IPS-15b (cell line): ENCODE measurements around the gene CYP4A22.

Experiments
- H3K27me3 ChIP-seq: one replicate; pipeline ENCODE4 v1.6.1; 2013; ENCODE audit warnings: low read length; ENCODE audit not compliant: control insufficient read depth, insufficient read depth
- H3K36me3 ChIP-seq: one replicate; pipeline ENCODE4 v1.6.1; 2013; ENCODE audit warnings: low read length; ENCODE audit not compliant: control insufficient read depth, insufficient read depth
- H3K4me1 ChIP-seq: one replicate; pipeline ENCODE4 v1.6.1; 2013; ENCODE audit warnings: mild to moderate bottlenecking, low read length; ENCODE audit not compliant: control insufficient read depth, insufficient read depth
- H3K4me3 ChIP-seq: one replicate; pipeline ENCODE4 v1.5.1; 2013; ENCODE audit warnings: low read depth, low read length
- H3K9ac ChIP-seq: one replicate; pipeline ENCODE4 v1.6.1; 2013; ENCODE audit warnings: low read depth, mild to moderate bottlenecking, low read length
- H3K9me3 ChIP-seq: one replicate; pipeline ENCODE4 v1.6.1; 2013; ENCODE audit warnings: mild to moderate bottlenecking, low read length; ENCODE audit not compliant: control insufficient read depth, insufficient read depth

The CYP4A22 gene

DNA sequence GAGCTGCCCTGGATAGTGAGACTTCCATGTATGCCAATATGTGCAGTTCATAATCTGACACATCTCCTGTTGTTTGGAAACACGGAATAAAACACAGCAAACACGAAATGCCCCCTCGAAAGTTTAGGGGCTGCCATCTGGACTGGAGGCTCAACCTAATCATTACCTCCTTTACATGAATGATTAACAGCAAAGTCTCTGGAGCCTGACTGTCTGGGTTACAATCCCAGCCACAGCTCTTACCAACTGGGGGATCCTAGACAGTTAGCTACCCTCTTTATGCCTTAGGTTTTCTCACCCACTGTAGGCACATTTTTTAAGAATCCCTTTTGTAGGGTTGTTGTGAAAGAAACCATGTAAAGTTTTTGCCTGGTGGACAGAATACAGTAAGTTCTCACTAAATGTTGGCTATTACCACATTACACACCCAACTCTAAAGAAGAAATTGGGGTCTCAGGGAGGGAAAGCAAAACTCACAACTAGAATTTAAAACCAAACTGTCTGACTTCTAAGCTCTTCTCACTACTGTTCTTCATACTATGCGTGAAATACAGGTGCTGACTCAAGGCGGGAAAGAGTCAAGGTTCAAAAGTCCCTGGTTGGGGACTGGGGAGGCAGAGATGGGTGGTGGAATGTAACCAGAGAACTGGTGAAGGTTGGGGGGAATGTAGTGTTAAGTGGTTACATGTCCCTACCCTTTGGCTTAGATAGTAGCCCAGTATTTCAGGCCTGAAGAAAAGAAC, 24.2 kb downstream of the CYP4A22 start:
- H3K27me3 ChIP-seq: no peaks in the 10 kb centered on the region
- H3K9ac ChIP-seq: no peak overlapping the region
- H3K4me3 ChIP-seq: no peak overlapping the region
- no peaks in the 10 kb centered on the region for H3K36me3 ChIP-seq
- no peaks in the 10 kb centered on the region for H3K9me3 ChIP-seq
- no peaks in the 10 kb centered on the region for H3K4me1 ChIP-seq

DNA sequence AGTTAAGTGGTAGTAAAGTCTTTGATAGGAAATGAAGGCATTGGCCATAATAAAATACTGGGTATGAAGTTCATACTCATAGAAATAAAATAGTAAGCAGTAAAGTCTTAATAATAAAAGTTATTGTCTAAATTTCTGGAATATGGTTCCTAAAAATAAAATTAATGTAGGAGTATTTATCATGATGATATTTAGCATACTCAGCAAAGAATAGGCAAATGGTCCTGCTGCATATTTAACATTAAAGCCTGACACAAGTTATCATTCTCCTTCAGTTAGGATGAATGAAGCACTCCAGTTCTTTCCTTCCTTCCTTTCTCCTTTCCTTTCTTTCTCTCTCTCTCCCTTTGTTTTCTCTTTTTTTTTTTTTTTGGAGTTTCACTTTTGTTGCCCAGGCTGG, 27.3 kb downstream of the CYP4A22 start:
- Histone ChIP-seq H3K36me3 (no peaks in the 10 kb centered on the region), H3K9me3 (no peaks in the 10 kb centered on the region), H3K27me3 (no peaks in the 10 kb centered on the region), H3K4me1 (no peaks in the 10 kb centered on the region), H3K4me3 (no peak overlapping the region), H3K9ac (no peak overlapping the region)

DNA sequence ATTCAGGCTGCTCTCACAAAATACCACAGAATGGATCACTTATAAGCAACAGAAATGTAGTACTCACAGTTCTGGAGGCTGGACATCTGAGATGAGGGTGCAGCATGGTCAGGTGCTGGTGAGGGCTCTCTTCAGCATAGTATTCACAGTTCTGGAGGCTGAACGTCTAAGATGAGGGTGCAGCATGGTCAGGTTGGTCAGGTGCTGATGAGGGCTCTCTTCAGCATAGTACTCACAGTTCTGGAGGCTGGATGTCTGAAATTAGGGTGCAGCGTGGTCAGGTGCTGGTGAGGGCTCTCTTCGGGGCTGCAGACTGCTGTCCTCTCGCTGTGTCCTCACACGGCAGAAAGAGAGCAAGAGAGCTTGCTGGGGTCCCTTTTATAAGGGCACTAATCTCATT, 35.5 kb downstream of the CYP4A22 start:
- Histone ChIP-seq H3K36me3 (no peaks in the 10 kb centered on the region), H3K9me3 (no peaks in the 10 kb centered on the region)

DNA sequence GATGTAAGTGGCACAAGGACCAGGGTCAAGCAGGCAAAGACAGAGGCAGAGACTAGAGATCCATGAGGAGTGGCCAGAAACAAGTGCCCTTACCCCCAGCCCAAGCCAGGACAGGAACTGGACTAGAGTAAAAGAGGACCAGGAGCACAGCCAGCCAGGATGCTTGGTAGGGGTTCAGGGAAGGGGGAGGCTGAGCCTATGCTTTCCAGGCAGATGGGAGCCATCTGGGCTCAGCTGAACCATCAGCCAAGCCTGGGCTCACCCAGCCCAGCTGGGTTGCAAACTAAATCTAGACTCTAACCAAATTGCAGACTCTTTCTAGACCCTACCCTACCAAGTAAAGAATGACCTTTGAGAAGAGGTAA, 37.4 kb downstream of the CYP4A22 start:
- Histone ChIP-seq H3K4me1 (peaks cover 7% of the 10 kb centered on the region), H3K4me3 (no peak overlapping the region), H3K36me3 (no peaks in the 10 kb centered on the region), H3K27me3 (peaks cover 6% of the 10 kb centered on the region), H3K9me3 (no peaks in the 10 kb centered on the region), H3K9ac (no peak overlapping the region)

More for the DNA sequence above, 35.5 kb downstream of the CYP4A22 start:
- no peaks in the 10 kb centered on the region for H3K27me3 ChIP-seq
- H3K9ac ChIP-seq: no peak overlapping the region
- peaks cover 3% of the 10 kb centered on the region for H3K4me1 ChIP-seq
- H3K4me3 ChIP-seq: no peak overlapping the region

DNA sequence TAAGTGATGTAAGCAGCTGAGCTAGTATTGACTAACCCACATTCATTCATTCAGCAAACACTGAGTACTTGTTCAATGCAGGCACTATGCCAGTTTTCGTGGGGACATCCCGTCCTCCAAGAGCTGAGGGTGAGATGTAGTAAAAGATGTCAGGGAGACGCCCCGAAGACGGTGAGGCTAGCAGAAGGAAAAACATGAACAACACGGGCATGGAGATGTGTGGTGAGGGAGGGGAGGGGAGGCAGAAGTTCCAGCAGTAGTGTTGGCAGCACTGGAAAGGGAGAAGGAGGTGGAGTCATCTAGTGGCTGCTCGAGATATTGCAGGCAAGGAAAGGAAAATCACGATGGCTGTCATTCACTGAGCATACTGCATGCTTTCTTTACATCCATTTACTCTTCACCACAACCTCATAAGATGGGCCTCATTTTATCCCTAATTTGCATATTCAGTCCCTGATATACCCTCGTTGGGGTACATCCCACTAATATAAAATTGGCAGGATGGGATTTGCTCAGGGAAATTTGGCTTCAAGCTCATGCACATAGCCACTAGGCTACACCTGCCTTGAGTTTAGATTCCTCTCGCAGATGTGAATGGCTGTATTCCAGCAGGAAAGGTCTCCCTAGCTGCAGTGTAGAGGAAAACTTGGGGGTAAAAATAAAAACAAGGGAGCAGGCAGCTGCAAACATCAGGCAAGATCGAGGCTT, 38.1 kb downstream of the CYP4A22 start:
- Histone ChIP-seq H3K27me3 (peaks cover 14% of the 10 kb centered on the region), H3K4me1 (peaks cover 7% of the 10 kb centered on the region), H3K9ac (no peak overlapping the region), H3K4me3 (no peak overlapping the region), H3K36me3 (no peaks in the 10 kb centered on the region), H3K9me3 (no peaks in the 10 kb centered on the region)

DNA sequence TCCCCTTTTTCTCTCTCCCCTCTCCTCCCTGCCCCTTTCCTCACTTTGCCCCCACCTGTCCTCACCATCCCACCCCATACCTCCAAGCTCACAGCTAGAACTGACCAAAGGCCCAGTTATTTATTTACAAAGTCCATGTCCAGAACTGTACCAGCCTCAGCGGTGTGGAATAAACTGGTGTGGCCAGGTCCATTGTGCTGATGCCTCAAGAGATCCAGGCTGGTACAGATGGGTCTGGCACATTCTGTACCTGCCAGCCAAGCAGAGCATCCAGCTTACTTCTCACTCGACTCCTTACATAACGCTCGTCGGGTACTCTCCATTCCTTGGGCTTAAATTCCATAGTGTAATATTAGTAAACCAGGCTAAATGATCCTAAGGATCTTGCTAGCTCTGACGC, 40.8 kb downstream of the CYP4A22 start:
- H3K4me3 ChIP-seq: no peak overlapping the region
- no peaks in the 10 kb centered on the region for H3K36me3 ChIP-seq
- H3K4me1 ChIP-seq: peaks cover 7% of the 10 kb centered on the region
- no peaks in the 10 kb centered on the region for H3K9me3 ChIP-seq
- H3K9ac ChIP-seq: no peak overlapping the region
- peaks cover 32% of the 10 kb centered on the region for H3K27me3 ChIP-seq

DNA sequence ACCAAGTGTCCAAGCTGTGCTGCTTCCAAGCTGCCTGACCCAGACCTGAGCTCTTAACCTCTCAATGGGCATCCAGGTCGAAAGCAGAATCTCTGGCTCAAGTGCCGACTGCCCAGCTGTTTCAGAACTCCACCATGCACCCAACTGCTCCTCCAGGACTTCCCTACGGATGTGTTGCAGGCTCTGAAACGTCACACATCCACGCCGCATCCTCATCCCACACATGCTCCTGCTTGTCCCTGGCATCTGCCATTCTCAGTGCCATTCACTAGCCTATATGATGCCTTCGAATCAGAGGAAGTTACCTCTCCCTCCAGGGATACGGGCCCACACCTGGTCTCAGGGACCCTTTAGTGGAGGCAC, 41.4 kb downstream of the CYP4A22 start:
- peak overlapping the region; percentile 66 for H3K9ac ChIP-seq
- no peaks in the 10 kb centered on the region for H3K36me3 ChIP-seq
- peaks cover 7% of the 10 kb centered on the region for H3K4me1 ChIP-seq
- H3K4me3 ChIP-seq: peak overlapping the region; percentile 67
- H3K27me3 ChIP-seq: peaks cover 34% of the 10 kb centered on the region
- no peaks in the 10 kb centered on the region for H3K9me3 ChIP-seq

DNA sequence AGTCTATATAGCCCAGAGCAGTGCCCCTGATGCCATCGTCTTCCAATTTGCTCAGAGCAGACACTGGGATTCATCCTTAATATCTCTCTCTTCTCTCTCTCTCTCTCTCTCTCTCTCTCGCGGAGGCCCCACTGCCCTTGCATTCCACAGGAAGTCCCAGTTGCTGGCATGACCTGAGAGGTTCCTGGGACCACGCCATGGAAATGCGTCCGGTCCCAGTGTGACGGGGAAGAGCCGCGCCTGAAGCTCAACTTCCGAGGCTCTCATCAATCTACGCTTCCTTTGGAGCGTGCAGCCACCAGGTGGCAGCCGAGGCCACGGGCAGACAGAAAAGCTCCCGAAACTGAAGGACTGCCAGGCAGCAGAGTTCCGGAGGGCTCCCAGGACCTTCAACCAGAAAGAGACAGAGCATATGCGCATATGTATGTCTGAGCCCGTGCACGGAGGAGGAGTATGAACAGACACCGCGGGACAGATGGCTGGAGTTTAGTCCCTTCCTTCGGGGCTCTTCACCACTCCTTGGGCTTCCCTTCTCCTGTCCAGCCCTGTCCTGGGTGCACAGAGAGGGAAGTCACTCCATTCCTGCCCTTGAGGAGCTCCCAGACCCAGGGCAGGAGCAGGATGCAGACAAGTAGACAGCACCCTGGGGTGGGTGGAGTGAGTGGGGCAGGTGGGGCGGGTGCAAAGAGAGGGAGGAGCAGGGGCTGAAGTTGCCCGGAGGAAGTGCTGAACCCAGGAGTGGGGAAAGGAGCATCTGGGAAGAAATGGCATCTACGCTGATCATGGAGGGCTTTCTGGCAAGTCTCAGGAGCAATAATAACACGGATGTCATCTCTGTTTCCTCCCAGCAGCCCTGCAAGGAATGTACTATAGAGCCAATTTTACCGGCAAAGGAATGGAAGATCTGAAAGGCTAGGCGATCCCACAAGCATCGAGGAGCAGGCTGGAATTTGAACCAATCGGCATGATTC, 42.1 kb downstream of the CYP4A22 start:
- H3K9me3 ChIP-seq: no peaks in the 10 kb centered on the region
- H3K4me3 ChIP-seq: peak overlapping the region; percentile 67
- H3K27me3 ChIP-seq: peaks cover 34% of the 10 kb centered on the region
- H3K4me1 ChIP-seq: peaks cover 7% of the 10 kb centered on the region
- H3K9ac ChIP-seq: peak overlapping the region; percentile 66
- no peaks in the 10 kb centered on the region for H3K36me3 ChIP-seq

DNA sequence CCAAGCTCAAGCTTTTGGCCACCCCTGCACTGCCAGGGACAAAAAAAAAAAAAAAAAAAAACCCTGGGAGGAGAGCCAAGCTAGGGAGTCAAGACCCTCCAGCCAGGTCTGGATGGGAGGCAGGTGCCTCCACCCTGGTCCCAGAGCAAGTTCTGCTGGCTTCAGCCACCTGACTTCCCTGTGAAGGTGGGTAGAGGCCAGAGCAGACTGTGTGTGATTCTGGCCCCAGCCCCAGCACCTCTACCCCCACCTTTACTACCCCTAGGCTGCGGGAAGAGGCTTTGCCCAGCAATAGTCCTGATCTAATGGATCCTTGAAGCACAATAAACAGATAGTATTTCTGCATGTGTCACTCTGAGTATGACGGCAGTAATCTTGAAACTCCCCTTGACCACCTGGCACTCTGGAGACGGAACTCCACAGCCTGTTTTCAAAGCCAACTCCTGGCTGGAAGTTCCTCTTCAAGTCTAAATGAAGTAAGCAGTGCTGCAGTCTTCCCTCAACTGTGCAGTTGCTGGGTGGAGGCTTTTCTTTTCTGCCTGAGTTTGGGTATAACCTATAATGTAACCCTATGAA, 42.8 kb downstream of the CYP4A22 start:
- peaks cover 34% of the 10 kb centered on the region for H3K27me3 ChIP-seq
- H3K9ac ChIP-seq: no peak overlapping the region
- no peaks in the 10 kb centered on the region for H3K9me3 ChIP-seq
- no peaks in the 10 kb centered on the region for H3K36me3 ChIP-seq
- no peak overlapping the region for H3K4me3 ChIP-seq
- peaks cover 5% of the 10 kb centered on the region for H3K4me1 ChIP-seq

DNA sequence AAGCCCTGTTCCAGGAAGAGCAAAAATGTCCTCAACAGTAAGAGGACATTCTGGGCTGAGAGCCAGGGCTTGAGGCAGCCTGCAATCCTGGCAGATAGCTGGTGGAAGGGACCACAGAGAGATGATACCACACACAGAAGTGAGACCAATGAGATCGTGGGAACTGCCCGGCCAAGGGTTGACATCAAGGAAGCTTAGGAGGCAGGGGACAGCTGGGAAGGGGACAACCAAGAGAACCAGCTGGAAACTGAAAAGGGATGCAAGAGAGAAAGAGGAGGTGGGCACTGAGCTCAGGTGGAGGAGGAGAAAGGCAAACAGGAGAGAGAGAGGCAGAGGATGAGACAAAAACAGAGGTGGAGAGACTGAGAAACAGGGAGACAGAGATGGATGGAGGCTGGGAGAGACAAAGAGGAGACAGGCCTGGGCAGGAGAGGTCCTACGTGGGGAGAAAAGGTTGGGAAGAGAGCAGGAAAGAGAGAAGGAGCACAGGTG, 43.4 kb downstream of the CYP4A22 start:
- Histone ChIP-seq H3K9ac (no peak overlapping the region), H3K4me1 (peaks cover 4% of the 10 kb centered on the region), H3K27me3 (peaks cover 38% of the 10 kb centered on the region), H3K9me3 (no peaks in the 10 kb centered on the region), H3K4me3 (no peak overlapping the region), H3K36me3 (no peaks in the 10 kb centered on the region)
